GM19193 (cell line): Measurements from ENCODE around the gene MARCHF10.

ENCODE experiments used
- POLR2A ChIP-seq: IDR thresholded peaks from 4 replicates; pipeline ENCODE4 v1.6.1; 2011; ENCODE audit not compliant: insufficient read depth, insufficient read length; ENCODE audit errors: extremely low read depth

MARCHF10 gene

DNA sequence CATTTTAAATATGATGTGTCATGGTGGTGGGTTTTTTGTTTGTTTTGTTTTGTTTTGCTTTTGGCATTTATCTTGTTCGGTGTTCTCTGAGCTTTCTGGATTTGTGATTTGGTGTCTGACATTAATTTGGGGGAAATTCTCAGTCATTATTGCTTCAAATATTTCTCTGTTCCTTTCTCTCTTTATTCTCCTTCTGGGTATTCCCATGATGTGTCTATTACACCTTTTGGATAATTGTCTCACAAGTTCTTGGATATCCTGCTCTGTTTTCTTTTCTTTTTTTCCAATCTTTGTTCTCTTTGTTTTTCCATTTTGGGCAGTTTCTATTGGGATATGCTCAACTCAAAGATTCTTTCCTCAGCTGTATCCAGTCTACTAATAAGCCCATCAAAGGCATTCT, 88.5 kb downstream of the MARCHF10 start:
- TF ChIP-seq POLR2A = no peak

DNA sequence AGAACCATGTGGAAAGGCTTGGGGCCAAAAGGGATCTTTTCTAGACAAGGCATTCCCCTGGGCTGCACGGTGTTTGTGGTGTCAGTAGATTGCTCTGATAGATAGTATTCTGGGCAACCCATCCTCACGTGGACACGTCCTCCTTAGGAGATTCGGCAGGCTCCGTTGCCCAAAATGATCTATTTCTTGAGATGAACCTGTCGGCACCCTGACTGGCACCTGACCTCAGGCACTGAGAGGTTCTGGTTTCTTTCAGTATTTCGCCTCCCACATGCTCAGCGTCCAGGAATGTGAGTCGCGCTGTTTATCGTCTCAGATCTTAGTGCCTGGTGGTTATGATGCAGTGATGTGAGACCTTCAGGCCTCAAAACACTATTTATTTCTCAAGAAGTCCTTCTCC, 89.7 kb downstream of the MARCHF10 start:
- no peak for TF ChIP-seq POLR2A

DNA sequence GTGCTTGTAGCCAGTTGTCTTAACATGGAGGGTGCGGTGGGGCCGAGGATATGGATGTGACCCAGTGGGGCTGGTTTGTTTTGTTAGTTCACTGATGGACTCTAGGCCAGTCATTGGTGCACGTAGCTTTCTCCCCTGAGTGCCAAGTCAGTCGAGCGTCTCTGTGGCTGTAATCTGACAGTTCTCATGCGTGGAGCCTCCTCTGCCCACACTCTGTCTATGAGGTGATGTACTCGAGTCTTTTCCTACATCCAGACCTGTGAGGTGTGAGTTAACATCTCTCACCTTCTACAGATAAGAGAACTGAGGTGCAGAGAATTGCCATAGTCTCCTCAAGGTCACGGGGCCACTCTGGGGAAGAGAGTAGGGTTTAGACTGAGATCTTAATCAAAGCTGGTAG, 90.2 kb downstream of the MARCHF10 start:
- TF ChIP-seq POLR2A = no peak

DNA sequence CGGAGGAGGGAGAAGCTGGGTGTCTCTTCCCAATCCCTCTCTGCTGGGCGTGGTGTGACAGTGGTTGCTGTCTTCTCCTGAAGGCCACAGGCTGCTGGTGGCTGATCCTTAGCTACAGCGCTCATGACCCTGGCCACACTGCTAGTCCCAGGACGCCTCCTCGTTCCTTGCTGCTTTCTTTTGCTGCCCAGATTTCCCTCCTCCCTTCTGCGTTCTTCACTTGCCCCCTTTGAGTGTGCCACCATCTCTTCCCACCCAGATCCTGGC, 90.6 kb downstream of the MARCHF10 start:
- no peak for TF ChIP-seq POLR2A

DNA sequence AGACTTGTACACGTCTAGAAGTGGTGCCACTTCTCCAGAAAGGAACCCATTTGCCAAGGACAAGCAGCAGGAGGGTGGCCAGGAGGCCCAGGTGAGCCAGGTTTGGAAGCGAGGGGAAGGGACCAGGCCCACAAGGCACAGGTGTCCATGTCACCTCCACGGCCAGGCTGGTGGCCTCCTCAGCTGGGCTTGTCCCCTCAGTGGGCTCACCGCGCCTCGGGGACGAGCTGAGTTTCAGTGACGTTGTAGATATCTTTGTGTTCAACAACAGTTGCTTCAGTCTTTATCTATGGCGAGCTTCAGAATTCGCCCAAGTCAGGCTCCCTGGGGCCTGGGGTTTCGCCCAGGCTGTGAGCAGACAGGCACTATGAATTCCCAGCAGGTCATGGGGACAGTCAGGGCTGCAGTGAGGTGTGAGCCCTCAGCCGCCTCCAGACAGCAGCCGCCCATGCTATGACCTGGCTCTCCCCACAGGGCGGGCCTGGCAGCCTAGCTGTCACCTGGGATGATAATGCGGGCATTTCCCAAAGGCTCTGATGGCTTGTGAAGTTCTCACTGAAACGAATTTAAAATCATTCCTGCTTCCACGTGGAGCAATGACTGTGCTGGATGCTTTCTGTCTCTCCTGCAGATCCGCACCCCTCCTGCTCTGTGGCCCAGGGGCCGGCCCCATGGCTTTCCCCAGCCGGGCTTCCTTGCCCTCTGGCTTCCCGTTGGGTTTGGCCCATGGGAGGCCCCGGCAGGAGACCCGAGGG, 91.1 kb downstream of the MARCHF10 start:
- TF ChIP-seq POLR2A = no peak

DNA sequence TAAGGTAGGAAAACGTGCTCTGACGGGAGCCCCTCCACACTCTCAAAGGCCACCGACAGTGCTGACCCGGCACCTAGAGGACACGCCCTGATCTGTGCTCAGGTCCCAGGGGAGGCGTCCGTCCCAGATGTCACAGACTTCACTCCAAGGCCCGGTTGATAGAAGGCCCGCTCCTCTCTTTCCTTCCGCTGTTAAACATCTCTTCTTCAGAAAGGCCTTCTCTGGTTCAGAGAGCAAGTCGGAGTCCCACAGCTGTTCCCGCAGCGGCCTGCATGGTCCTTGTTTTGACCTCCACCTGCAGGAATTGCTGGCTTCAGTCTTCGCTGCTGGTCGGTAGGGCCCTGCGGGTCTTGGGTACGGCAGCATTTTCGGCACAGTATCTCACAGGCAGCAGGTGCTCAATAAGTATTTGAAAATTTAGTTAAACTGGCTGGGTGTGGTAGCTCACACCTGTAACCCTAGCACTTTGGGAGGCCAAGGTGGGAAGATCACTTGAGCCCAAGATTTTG, 92.2 kb downstream of the MARCHF10 start:
- no peak for TF ChIP-seq POLR2A

DNA sequence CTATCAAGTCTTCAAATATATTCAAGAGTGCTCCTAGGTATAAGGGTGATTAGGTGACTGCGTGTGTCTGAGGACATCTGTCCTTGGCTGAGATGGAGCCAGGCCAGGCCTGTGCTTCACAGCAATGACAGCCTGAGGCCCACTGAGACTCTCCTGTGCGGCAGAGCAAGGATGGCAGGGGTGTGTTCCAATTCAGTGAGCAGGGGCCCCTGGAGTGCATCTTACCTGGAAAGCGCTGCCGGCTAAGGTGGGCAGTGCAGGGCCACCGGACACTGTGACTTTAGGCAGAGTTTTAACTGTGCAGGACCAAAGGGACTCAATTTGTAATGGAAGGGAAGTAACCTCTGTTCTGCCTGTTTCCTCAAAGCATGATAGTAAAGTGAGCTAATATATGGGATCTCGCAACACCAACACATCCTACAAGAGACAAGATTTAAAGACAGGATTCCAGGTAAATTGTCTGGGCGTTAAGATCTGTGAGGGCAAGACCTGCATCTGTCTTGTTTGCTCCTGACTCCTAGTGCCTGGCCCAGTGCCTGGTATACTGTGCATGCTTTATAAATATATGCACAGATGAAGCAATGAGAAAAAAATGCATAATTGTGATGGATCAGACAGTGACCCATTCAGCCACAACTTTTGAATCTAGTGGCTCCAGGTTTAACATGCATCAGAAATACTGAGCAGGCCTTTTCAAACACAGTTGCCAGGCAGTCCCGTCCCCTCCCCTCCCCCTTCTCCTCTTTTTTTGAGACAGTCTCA, 93.9 kb downstream of the MARCHF10 start:
- TF ChIP-seq POLR2A = no peak

DNA sequence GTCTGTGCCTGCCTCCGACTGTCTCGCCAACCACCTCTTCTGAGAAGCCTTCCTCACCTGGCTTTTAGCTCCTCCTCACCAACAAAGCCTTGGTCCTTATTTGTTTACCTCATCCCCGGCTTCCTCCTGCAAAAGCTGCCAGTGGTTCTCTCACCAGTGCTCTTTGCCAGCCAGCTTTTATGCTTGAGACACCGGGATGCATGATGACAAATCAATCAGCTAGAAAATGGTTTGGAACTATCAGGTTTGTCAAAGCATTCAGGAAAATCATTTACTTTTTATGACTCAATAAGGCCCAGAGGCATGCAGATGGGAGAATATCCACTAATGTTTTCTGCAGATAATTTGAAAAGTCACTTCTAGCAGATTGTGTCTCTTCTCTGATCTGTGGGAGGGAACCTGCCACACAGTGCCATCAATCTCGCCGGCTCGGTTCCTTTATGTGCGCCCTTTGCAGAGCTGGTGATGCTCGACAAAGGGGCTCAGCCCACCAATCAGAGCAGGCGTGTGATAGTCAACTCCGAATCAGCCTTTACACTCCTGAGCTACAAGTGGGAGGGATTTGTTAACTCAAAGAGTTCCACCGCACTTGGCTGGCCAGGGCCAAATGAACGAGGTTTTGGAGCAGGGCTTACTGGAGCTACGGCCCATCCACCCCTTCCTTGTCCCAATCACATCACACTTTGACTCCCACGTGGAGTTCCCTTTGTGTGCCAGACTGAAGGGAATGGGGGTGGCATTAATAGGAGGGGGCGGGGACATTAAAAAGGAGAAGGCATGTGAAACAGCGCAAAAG, 94.8 kb downstream of the MARCHF10 start:
- TF ChIP-seq POLR2A = no peak

DNA sequence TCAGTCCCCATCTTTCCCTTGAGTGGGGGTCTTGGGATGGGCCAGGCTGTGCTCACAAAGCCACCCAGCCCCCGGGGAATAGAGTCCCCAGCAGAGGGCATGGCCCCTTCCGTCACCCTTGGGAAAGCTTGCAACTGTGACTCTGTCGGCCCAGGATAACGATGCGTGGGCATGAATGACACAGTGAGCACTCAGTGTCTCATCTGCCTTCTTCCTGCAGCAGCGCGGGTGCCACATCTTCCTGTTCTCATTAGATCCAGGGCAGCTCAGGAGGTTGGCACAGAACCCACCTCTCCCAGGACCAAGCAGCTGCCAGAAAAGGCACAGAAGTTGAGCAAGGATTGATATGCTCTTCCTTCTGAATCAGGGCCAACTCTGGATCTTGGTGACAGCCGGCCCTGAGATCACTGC, 95.9 kb downstream of the MARCHF10 start:
- no peak for TF ChIP-seq POLR2A

DNA sequence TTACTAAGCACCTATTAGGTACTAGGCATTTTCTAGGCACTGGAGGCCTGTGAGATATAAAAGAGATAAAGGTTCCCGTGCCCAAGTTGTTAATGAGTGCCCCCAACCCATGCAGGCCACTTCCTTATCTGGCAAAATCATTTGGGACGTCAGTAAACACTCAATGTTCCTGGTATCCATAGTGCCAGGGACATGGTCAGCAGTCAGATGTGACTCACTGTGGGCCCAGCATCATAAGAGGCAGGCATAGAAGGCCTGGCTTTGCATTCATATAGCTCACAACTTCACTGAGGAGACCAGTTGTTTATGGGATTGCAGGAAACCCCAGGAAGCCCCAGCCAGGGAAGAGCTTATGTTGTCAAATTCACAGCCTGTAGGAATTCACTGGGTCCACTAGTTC, 99.5 kb downstream of the MARCHF10 start:
- TF ChIP-seq POLR2A = no peak

DNA sequence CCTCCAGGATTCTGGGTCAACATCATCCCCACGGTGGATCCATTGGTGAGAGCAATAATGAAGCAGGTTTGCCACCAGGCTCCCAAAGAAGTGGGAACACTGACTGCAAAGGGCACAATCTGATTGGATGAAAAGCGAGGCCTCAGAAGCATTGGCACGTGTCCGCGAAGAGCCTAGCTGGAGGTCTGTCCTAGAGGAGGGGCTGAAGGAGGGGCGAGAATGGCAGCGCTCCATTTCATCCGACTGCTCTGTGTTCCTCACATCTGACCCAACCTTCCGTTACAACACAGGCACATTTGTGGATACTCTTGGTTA, 100.7 kb downstream of the MARCHF10 start:
- TF ChIP-seq POLR2A = no peak

DNA sequence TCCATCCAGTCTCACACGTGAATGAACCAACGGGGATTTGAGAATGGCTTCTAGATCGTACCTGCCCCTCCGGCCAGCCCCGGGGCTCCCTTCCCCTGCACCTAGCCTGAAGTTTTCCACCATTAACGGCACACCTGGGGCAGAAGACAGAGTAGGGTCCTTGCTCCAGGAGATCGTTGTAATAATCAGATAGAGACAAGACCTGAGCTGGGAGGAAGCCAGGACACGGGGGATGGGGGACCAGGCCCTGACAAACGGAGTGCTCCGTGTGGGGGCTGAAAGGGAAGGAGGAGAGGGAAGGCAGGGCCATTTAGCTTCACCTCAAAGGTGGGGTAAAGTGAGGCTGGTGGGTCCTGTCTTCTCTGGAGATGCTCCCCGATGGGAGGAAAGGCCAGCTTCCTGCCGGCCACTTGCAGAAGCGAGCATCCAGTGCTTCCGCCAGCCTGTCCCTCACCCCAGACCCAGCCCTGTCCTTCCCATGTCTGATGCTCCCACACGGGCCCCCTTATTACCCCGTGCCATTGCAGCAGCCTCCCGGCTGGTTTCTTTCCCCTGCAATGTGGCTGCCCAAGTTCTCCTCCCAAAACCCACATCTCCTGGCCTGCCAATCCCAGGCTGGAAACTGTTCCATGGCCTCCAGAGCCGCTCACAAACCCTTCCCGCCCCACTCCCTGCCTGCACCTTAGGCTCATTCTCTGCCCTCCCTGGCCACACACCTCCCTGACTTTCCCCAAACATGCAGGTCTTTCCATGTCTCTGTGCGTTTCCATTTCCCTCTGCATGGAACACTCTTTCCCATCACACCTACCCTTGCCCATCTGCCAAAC, 101.3 kb downstream of the MARCHF10 start:
- TF ChIP-seq POLR2A = no peak

DNA sequence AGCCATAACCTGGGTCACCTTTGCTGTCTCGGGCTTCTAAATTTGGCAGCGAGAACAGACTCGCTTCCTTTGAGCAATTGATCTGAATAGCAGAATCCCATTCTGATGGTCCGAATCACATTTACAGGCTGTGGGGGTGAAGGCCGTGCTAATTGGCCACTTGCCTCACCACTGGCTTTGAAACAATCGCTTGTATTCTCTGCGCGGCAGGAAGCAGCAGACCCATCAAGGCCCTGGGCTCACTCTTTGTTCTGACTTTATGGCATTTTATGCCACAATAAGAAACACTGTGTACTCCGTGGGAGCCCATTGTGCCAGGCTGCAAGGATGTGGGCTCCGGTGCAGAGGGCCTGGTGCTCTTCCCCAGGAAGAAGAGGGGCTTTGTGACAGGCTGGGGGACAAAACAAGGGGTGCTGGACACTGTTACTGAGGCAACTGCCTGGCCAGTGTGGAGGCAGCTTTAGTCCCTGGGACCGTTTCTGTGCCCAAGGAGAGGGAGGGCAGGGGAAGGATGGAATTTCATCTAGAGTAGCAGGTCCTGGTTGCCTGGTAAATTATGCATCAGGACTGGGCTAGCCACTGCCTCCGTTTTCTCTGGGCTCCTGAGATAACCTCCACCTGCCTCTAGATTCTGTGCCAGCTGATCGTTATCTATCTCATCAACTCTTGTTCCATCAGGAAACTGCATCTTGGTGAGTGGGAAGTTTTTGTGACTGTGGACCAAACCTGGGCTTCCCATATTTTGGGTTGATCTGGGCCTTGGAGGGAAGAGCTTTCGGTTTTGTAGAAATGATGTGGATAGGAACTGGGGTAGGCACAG, 102.1 kb downstream of the MARCHF10 start:
- TF ChIP-seq POLR2A = no peak
